GM23338 (cell line): Measurements from ENCODE around the gene C22orf39.
"Not testable (repeated sequence)": the region's sequence is repeated elsewhere in the genome, so short reads cannot be mapped to it uniquely, and the experiment has no call there.

Source experiments
- CREB1 ChIP-seq: fragments of 250-450 bp; sonication (Bioruptor Pico); IDR thresholded peaks from 2 replicates; pipeline ENCODE4 v1.5.0; 2020; ENCODE audit warnings: low read depth, mild to moderate bottlenecking, moderate library complexity
- CTCF ChIP-seq, 2 experiments: fragments of 200-600 bp in 1 of 2; sonication (generic) in 1 of 2; conservative IDR thresholded peaks; 2 replicates each; pipeline versions ENCODE4 v1.5.1 to v1.6.1; 2016 to 2017; ENCODE audit warnings: antibody characterized with exemption in 2 of 2, low read depth in 2 of 2, mild to moderate bottlenecking in 2 of 2, moderate library complexity in 1 of 2
- EZH2 ChIP-seq: fragments of 200-600 bp; sonication (generic); IDR thresholded peaks from one replicate; pipeline ENCODE4 v1.8.0; 2017; ENCODE audit warnings: antibody characterized with exemption, mild to moderate bottlenecking, low read depth; ENCODE audit not compliant: unreplicated experiment
- EZH2phosphoT487 ChIP-seq: fragments of 200-600 bp; sonication (generic); IDR thresholded peaks from one replicate; pipeline ENCODE4 v1.8.1; 2018; ENCODE audit warnings: antibody characterized with exemption; ENCODE audit not compliant: unreplicated experiment
- POLR2AphosphoS5 ChIP-seq: IDR thresholded peaks from 2 replicates; pipeline ENCODE4 v1.6.1; 2016; ENCODE audit warnings: antibody characterized with exemption, low read depth
- TF ChIP-seq, protein P1 (sequence below): IDR thresholded peaks from one replicate; pipeline ENCODE4 v1.6.1; 2018; ENCODE audit warnings: antibody characterized with exemption; ENCODE audit not compliant: unreplicated experiment

GRCh38 chr22:19436444-19437161 lies 10.9 kb downstream of the C22orf39 start:
- not testable (repeated sequence) for TF ChIP-seq CTCF (conservative IDR thresholded peaks at IDR 0.05; ENCODE audit: low read depth in 2 of 2); EZH2; POLR2AphosphoS5; EZH2phosphoT487; CREB1 (CRISPR knock-in tag)
- TF ChIP-seq, protein P1, sequence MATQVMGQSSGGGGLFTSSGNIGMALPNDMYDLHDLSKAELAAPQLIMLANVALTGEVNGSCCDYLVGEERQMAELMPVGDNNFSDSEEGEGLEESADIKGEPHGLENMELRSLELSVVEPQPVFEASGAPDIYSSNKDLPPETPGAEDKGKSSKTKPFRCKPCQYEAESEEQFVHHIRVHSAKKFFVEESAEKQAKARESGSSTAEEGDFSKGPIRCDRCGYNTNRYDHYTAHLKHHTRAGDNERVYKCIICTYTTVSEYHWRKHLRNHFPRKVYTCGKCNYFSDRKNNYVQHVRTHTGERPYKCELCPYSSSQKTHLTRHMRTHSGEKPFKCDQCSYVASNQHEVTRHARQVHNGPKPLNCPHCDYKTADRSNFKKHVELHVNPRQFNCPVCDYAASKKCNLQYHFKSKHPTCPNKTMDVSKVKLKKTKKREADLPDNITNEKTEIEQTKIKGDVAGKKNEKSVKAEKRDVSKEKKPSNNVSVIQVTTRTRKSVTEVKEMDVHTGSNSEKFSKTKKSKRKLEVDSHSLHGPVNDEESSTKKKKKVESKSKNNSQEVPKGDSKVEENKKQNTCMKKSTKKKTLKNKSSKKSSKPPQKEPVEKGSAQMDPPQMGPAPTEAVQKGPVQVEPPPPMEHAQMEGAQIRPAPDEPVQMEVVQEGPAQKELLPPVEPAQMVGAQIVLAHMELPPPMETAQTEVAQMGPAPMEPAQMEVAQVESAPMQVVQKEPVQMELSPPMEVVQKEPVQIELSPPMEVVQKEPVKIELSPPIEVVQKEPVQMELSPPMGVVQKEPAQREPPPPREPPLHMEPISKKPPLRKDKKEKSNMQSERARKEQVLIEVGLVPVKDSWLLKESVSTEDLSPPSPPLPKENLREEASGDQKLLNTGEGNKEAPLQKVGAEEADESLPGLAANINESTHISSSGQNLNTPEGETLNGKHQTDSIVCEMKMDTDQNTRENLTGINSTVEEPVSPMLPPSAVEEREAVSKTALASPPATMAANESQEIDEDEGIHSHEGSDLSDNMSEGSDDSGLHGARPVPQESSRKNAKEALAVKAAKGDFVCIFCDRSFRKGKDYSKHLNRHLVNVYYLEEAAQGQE = not testable (repeated sequence)
